ENCODE measurements around the gene BMP7. TPM values are rescaled to one million over a fixed set of nuclear protein-coding genes. Genes with fewer than 3 reads are reported as not detected.

Gene BMP7
- total RNA-seq, 4 donors from 2014 or later, result 34.0 to 113 (median 80.2) TPM

DNA sequence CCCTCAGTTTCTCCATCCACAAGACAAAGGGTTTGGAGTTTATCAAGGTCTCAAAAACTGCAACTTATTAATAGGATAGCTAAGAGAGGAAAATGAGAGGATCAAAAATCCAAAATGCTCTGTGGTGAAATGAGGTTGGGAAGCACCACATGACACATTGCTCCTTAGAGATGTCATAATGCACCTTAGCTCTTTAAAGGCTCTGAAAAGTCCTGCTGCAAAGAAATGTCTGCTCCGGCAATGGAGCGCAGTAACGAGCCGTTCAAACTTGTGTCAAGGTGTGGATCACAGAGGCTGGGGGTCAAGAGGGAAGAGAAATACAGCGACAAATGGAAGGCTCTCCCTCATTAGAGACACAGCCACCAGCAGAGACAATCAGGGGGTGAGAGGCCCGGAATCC lies 53.1 kb downstream of the BMP7 start:
- intact Hi-C loops (cut with DNase I), result no loop called here
- TF ChIP-seq POLR2A (IDR thresholded peaks at IDR 0.05), result no peak
- TF ChIP-seq, protein P1, sequence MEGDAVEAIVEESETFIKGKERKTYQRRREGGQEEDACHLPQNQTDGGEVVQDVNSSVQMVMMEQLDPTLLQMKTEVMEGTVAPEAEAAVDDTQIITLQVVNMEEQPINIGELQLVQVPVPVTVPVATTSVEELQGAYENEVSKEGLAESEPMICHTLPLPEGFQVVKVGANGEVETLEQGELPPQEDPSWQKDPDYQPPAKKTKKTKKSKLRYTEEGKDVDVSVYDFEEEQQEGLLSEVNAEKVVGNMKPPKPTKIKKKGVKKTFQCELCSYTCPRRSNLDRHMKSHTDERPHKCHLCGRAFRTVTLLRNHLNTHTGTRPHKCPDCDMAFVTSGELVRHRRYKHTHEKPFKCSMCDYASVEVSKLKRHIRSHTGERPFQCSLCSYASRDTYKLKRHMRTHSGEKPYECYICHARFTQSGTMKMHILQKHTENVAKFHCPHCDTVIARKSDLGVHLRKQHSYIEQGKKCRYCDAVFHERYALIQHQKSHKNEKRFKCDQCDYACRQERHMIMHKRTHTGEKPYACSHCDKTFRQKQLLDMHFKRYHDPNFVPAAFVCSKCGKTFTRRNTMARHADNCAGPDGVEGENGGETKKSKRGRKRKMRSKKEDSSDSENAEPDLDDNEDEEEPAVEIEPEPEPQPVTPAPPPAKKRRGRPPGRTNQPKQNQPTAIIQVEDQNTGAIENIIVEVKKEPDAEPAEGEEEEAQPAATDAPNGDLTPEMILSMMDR (IDR thresholded peaks at IDR 0.05), result no peak
- Histone ChIP-seq H3K4me3 (replicated peaks in 1 of 3) (no peak overlapping the region), H3K36me3 (no peaks in the 10 kb centered on the region), H3K27ac (peak overlapping the region in 1 of 3 donors; percentile 23), H3K4me1 (peaks cover 9 to 26% of the 10 kb centered on the region in 2 donors), H3K27me3 (no peaks in the 10 kb centered on the region), H3K9me3 (no peaks in the 10 kb centered on the region)
- no peak for DNase-seq
- 94 to 98% methylated on average over 6 of the region's 6 CpGs for WGBS, 2 donors

DNA sequence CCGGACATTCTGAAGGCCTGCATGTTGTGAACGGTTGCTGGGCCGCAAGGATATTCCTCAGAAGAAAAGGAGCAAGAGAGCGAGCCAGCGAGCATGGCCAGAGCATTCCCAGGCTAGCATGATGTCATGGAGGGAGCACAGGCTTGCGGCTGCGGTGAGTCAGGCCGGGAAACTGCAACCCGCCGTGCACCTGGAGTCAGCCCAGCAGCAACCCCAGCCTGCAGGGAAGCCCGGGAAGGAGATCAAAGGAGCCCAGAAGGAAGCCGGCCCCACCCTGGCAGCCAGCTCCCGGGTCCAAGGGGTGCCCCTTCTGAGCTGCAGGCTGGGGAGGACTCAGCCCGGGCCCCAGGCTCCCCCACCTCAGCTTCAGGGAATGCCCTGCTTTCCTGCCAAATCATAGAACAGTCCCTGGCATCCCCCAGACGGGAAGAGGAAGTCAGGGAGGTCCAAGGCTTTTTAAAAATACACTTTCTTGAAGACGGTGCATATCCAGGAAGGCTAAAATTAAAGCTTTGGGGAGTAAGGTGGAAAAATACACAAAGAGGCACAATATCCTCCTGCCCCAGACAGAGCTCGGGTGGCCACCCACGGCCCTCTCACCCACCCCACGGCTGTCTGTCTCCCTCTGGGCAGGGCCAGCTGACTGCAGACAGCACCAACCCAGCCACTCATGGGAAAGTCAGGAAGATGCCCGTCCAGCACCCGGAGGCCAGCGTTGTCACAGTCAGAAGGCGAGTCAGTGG lies 53.7 kb downstream of the BMP7 start:
- peak overlapping the region in 2 of 3 donors; percentile 23 to 24 for H3K27ac ChIP-seq
- 45 to 59% methylated on average over 17 to 21 of the region's 23 CpGs for WGBS, 2 donors
- no peaks in the 10 kb centered on the region for H3K27me3 ChIP-seq
- DNase-seq, result peak; percentile 43 to 50
- intact Hi-C loops (cut with DNase I), result no loop called here
- H3K4me3 ChIP-seq (replicated peaks in 1 of 3), result no peak overlapping the region
- H3K9me3 ChIP-seq, result no peaks in the 10 kb centered on the region
- no peak for TF ChIP-seq POLR2A (IDR thresholded peaks at IDR 0.05)
- TF ChIP-seq, protein P1 (IDR thresholded peaks at IDR 0.05), result no peak
- H3K36me3 ChIP-seq, result no peaks in the 10 kb centered on the region
- peaks cover 9 to 26% of the 10 kb centered on the region in 2 donors for H3K4me1 ChIP-seq

DNA sequence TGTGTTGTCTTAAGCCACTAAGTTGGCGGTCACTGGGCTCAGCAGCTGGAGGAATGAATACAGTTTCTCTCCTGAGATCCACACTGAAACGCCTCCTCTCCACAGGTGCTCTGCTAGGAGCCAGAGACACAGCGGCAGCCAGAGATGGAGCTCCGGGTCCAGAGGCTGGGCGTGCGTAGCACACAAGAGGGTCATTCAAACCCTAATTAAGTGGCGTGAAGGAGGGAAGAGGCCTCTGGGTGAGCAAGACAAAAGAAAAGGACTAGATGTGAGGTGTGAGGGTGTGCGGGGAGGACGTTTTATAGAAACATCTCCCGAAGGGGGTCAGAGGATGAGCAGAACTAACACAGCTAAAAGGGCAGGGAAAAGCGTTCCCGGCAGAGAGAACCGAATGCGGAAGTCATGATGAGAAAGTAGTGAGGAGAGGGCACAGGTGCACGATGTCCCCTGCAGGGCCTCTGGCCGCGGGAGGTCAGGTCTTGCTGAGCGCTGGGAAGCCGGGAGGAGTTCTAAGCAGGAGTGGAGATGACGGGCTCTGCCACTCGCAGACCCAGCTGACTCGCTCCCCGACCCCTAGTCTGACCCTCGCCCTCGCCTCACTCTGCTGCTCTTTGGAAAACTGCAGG lies 54.4 kb downstream of the BMP7 start:
- H3K4me1 ChIP-seq, result peaks cover 9 to 25% of the 10 kb centered on the region in 2 donors
- intact Hi-C loops (cut with DNase I), result no loop called here
- no peaks in the 10 kb centered on the region for H3K27me3 ChIP-seq
- H3K4me3 ChIP-seq (replicated peaks in 1 of 3), result no peak overlapping the region
- 81 to 83% methylated on average over 25 of the region's 25 CpGs for WGBS, 2 donors
- no peaks in the 10 kb centered on the region for H3K9me3 ChIP-seq
- no peak for DNase-seq
- peak overlapping the region in 2 of 3 donors; percentile 23 to 24 for H3K27ac ChIP-seq
- no peaks in the 10 kb centered on the region for H3K36me3 ChIP-seq
- TF ChIP-seq, protein P1 (IDR thresholded peaks at IDR 0.05), result no peak
- TF ChIP-seq POLR2A (IDR thresholded peaks at IDR 0.05), result no peak

DNA sequence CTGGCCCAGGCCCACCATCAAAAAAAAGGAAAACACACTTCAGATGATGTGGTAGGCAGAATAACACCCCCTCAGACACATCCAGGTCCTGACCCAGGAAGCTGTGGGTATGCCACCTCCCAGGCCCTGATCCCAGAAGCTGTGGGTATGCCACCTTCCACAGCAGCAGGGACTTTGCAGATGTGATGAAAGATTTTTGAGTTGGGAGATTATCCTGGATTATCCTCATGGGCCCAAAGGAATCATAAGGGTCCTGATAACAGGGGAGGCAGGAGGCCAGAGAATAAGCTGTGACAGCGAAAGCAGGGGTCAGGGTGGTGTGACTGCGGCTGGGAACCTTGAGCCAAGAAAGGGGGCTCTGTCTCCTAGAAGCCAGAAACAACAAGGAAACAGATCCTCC lies 55.0 kb downstream of the BMP7 start:
- no peaks in the 10 kb centered on the region for H3K36me3 ChIP-seq
- intact Hi-C loops (cut with DNase I), result no loop called here
- H3K4me1 ChIP-seq, result peaks cover 4 to 19% of the 10 kb centered on the region in 2 donors
- no peaks in the 10 kb centered on the region for H3K27me3 ChIP-seq
- no peaks in the 10 kb centered on the region for H3K9me3 ChIP-seq
- no peak overlapping the region for H3K27ac ChIP-seq
- no peak for DNase-seq
- H3K4me3 ChIP-seq (replicated peaks in 1 of 3), result no peak overlapping the region
- WGBS, 2 donors, result 93 to 100% methylated on average over 2 of the region's 2 CpGs
- TF ChIP-seq, protein P1 (IDR thresholded peaks at IDR 0.05), result no peak
- no peak for TF ChIP-seq POLR2A (IDR thresholded peaks at IDR 0.05)

DNA sequence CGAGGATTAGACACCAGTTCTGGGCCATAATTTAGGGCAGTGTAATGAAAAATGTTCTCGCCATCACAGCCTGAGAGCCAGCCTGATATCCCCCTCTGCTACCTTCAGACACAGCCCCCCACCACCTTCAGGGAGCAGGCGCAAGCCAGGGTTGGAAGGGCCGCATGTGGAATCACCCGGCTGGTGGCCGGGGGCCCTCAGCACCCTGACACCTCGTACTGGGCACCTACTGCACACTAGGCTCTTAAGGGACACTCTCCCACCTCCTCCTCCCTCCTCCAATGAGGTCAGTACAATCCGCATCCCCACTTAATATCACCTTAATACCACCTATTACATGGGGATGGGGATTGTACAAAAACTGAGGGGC lies 55.5 kb downstream of the BMP7 start:
- Histone ChIP-seq H3K4me1 (peaks cover 0 to 14% of the 10 kb centered on the region in 2 donors), H3K27me3 (no peaks in the 10 kb centered on the region), H3K36me3 (no peaks in the 10 kb centered on the region), H3K27ac (no peak overlapping the region), H3K4me3 (replicated peaks in 1 of 3) (no peak overlapping the region), H3K9me3 (no peaks in the 10 kb centered on the region)
- no peak for DNase-seq
- intact Hi-C loops (cut with DNase I), result no loop called here
- 94 to 97% methylated on average over 8 of the region's 8 CpGs for WGBS, 2 donors
- TF ChIP-seq POLR2A (IDR thresholded peaks at IDR 0.05), result no peak
- TF ChIP-seq, protein P1 (IDR thresholded peaks at IDR 0.05), result no peak

All from thyroid gland (tissue), 4 donors.